Subcutaneous adipose tissue (tissue), 4 donors: ENCODE measurements around the gene PML. TPM values are rescaled to one million over a fixed set of nuclear protein-coding genes. Genes with fewer than 3 reads are reported as not detected.

Experiments
- total RNA-seq, 4 donors: library from RNA; depleted of rRNA; stranded (reverse); fragments of >200 nt; gene quantifications; one replicate each; pipeline ENCODE4 v1.1.0, GENCODE V29; 2016
- TF ChIP-seq, protein P1 (sequence below): fragments of 450-650 bp; IDR thresholded peaks from one replicate; pipeline ENCODE4 v1.5.1; 2016; ENCODE audit warnings: low read depth, mild to moderate bottlenecking, control low read depth, antibody characterized with exemption, moderate library complexity

PML gene
- total RNA-seq, 4 donors from 2014 or later = 45.2 to 214 (median 65.5) TPM

DNA sequence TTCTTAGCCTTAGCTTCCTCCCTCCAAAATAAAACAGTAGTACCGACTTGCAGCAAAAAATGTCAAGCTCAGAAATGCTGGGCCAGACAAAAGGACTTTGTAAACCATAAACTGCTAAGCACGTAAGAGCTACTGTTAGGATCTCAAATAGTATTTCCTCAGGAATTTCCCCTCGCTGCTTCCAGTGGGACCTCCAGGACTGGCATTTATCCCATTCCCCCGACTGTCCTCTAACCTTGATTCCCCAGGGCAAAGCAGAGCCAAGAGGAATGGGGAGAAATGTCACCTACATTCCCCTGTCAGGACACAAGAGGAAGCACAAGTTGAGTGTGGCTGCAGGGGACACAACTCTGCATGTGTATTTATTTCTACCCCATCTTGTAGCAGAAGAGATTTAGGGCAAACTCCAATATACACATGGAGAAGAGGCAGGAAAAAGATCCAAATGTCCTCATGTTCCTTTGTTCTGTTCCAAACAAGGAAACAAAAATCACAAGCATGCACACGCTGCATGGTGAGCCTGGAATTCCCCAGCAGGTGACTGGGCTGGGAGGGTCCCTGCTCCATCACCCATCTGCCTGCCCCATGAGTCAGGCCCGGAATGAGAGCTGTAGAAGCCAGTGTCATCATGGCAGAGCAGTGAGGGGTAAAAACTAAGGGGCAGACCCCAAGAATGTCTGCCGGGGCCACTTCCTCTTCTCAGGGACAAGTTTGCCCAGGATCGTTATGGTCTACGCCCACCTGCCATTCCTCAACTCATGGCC is 6.7 kb upstream of the PML start:
- TF ChIP-seq, protein P1, sequence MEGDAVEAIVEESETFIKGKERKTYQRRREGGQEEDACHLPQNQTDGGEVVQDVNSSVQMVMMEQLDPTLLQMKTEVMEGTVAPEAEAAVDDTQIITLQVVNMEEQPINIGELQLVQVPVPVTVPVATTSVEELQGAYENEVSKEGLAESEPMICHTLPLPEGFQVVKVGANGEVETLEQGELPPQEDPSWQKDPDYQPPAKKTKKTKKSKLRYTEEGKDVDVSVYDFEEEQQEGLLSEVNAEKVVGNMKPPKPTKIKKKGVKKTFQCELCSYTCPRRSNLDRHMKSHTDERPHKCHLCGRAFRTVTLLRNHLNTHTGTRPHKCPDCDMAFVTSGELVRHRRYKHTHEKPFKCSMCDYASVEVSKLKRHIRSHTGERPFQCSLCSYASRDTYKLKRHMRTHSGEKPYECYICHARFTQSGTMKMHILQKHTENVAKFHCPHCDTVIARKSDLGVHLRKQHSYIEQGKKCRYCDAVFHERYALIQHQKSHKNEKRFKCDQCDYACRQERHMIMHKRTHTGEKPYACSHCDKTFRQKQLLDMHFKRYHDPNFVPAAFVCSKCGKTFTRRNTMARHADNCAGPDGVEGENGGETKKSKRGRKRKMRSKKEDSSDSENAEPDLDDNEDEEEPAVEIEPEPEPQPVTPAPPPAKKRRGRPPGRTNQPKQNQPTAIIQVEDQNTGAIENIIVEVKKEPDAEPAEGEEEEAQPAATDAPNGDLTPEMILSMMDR = no peak

DNA sequence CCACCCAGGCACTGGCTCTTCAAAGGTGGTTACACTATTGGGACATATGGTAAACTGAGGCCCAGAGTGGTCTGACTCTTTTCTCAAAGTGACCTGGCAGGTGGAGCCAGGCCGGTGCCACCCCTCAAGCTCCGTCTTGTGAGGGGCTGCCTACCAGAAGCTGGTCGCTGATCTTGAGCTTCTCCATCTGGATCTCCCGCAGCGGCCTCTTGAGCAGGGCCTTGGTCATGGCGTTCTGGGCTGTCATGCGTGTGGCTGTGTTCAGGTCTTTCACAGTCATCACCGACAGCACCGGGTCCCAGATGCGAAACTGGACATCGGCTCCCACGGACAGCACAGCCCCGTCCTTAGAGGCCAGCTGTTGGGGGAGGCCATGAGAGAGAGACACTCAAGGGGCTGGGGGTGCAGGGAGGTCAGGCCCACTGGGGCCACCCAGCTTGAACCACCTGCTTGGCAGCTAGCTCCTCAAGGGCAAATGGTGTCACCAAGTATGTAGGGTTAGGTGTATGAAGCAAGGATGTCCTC is 6.0 kb upstream of the PML start:
- TF ChIP-seq, protein P1 = no peak

DNA sequence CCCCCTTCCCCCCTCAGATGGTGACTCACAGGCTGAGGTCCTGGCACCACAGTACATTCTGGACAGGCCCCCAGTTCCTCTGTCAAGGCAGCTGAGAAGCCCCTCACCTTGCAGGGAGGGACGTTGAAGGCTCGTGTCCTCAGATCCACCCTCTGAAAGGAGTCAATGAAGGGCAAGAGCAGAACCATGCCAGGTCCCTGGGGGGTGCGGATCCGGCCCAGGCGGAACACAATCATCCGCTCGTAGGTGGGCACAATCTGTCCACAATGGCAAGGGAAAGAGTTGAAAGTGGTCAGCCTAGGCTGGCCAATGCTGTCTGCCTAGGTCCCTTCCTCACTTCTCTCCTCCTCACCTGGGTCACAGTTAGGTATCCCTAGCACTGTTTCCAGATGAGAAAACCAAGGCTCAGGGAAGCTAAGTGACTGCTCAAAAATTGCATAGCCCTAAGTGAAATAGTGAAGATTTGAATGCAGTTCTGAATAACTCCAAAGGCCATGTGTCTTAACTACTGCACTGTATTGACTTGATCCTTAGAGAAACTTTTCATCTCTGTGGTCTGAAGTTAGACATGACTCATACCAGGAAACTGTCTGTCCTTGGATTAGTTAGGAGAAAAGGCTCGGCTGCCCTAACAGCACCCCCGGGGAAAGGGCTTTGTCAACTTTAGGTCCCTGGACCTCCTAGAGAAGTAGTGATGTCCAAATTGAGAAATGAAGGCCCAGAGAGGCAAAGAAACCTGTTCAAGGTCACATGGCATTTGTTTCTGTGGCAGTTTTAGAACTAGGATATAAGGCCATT is 5.3 kb upstream of the PML start:
- TF ChIP-seq, protein P1 = no peak

DNA sequence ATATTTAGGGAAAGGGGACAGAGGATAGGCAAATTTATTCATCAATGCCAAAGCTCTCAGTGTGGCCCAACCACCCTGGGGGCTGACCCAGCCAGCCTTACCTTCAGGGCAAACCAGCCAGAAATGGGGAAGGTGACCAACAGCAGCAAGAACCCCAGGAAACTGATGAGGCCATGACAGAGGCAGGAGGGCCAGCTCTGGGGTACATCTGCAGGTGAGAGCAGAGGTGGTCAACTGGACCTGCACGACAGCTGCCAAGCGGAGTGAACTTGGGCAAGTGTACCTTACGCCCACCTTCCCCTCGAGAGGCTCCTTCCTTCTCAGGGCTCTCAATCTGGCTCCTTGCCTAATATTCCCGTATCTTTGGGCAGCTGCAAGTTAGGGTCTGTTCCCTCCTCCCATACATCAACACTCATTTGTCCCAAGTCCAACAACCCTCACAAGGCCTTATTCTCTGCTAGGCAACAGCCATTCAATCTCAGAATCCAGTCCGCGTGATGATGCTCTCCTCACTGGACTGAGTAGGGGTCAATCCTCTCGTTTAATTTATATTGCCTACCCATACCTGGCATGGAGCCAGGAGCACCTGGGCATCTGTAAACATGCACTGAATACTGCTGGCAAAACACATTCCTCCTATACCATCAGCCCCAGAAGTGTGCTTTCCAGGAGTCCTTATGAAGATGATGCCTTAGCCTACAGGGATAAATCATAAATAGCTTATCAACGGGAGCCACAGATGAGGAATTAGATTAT is 4.1 kb upstream of the PML start:
- TF ChIP-seq, protein P1 = no peak

DNA sequence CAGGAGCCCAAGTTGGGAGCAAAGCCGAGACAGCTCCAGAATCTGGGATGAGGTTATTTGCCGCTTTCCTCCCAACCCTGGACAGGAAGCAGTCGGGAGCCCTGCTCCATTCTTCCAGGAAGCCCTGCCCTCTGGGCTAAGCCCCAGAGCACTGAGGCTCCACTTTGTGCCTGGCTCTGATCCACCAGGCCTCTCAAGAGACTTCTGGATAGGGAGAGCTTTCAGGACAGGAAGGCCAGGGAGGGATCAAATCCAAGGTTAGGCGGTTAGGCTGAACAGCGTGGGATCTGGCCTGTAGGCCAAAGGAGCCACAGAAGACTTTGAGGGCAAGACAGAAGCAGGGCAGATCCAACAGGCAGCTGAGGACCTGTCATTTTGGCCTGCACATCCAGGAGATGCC is 3.3 kb upstream of the PML start:
- TF ChIP-seq, protein P1 = no peak

DNA sequence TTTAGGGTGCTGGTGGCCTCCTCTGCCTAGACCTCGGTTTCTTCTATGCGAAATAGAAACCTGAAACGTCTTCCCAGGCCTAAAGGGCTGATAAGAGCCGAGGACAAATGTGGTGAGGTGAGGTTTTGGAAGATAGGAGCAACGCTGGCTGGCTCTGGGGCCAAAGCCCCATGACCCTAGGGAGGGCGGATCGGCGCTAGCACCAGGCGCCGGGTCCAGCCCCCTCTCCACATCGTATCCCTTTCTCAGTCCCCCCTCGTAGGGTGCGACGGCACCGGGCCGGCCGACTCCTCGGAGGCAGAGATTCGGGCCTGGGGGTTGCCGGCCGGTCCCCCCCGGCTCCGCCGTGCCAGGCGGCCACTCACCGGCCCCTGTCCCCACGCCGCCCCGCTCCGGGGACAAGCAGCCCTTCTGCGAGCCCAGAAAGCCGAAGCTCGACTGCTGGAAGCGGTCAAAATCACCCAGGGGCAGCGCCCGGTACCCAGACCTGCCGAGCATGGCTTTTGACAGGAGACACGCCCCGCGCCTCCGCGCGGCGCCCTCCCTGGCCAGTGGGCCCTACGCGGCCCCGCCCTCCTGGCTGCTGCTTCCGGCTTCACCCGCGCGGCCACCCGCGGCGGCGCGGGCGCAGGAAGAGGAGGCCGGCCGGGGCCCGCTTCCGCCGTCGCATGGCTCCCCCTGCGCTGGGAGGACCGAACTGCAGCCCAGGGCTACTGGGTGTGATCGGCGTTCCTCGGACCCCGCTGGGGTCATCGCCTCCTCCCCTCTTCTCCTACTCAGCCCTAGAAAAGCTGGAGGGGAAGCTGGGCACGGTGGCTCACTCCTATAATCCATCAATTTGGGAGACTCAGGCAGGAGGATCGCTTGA is 2.6 kb upstream of the PML start, which contains the start of gene STOML1:
Gene STOML1, minus strand, starts transcription at position 570 of the 868 bp plus-strand sequence. Its CDS starts 72 bp downstream, at position 498.
- TF ChIP-seq, protein P1 = no peak
